HG03095 (cell line): ENCODE measurements around the gene RSPRY1.

Experiments used
- ATAC-seq: cut with Tn5 transposase; IDR thresholded peaks from one replicate; pipeline ENCODE4 v1.9.1; 2021; ENCODE audit warnings: moderate library complexity; ENCODE audit not compliant: unreplicated experiment

The RSPRY1 gene

GRCh38 chr16:57289391-57290257, 103.5 kb downstream of the RSPRY1 start:
- ATAC-seq: no peak
